Measurements from ENCODE around the gene NPC2. TPM values are rescaled to one million over a fixed set of nuclear protein-coding genes. Genes with fewer than 3 reads are reported as not detected.

The NPC2 gene
- total RNA-seq, 2 experiments from 2014 or later: 32.5 to 36.8 TPM

GRCh38 chr14:74476607-74477006, 16.5 kb downstream of the NPC2 start:
- intact Hi-C loops (cut with DNase I, micrococcal nuclease): no loop called here
- ATAC-seq (ENCODE audit: poor library complexity) (no peak), DNase-seq (no peak)
- ChIA-PET CTCF (no interaction called here), POLR2A (no interaction called here)
- TF ChIP-seq, protein P1, sequence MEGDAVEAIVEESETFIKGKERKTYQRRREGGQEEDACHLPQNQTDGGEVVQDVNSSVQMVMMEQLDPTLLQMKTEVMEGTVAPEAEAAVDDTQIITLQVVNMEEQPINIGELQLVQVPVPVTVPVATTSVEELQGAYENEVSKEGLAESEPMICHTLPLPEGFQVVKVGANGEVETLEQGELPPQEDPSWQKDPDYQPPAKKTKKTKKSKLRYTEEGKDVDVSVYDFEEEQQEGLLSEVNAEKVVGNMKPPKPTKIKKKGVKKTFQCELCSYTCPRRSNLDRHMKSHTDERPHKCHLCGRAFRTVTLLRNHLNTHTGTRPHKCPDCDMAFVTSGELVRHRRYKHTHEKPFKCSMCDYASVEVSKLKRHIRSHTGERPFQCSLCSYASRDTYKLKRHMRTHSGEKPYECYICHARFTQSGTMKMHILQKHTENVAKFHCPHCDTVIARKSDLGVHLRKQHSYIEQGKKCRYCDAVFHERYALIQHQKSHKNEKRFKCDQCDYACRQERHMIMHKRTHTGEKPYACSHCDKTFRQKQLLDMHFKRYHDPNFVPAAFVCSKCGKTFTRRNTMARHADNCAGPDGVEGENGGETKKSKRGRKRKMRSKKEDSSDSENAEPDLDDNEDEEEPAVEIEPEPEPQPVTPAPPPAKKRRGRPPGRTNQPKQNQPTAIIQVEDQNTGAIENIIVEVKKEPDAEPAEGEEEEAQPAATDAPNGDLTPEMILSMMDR (IDR thresholded peaks at IDR 0.05): no peak
- no peaks in the 10 kb centered on the region for H3K4me1 ChIP-seq (ENCODE audit: insufficient read depth, low read length)
- Mint-ChIP-seq H3K36me3 (ENCODE audit: low read depth) (peaks cover 48% of the 10 kb centered on the region), H3K9me3 (no peaks in the 10 kb centered on the region), H3K27me3 (no peaks in the 10 kb centered on the region), H3K4me1 (ENCODE audit: low read depth) (no peaks in the 10 kb centered on the region), H3K27ac (no peak overlapping the region), H3K4me3 (no peak overlapping the region)
- H3K4me3 ChIP-seq (ENCODE audit: low read length): no peak overlapping the region
- no peaks in the 10 kb centered on the region for H3K27me3 ChIP-seq (ENCODE audit: control insufficient read depth in 1 of 2, insufficient read depth in 2 of 2, low read length in 2 of 2)
- H3K27ac ChIP-seq (ENCODE audit: low read depth in 1 of 2, low read length in 2 of 2): no peak overlapping the region
- H3K9me3 ChIP-seq (ENCODE audit: control insufficient read depth in 1 of 2, insufficient read depth in 1 of 2, low read length in 2 of 2): no peaks in the 10 kb centered on the region
- peaks cover 23% of the 10 kb centered on the region for H3K36me3 ChIP-seq (ENCODE audit: insufficient read depth, low read length)

DNA sequence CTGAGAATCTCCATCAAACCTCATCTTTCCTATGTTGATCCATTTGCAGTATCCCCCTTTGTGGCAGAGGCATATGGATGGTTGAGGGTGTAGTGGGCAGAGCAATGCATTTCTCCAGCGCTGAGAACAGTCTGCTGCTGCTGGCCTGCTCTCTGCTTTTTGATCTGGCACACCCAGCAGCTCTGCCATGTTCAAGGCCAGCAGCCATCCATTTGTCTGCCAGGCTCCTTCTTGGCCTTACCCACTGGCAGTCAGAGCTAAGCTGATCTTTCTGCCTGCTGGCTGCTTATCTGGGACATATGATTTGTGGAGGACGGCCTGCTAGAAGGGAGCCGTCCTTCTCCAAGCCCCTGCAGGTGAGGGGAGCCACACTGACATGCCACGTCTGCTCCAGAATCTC, 17.0 kb downstream of the NPC2 start:
- ChIA-PET CTCF (no interaction called here), POLR2A (no interaction called here)
- Histone ChIP-seq H3K9me3 (ENCODE audit: control insufficient read depth in 1 of 2, insufficient read depth in 1 of 2, low read length in 2 of 2) (no peaks in the 10 kb centered on the region), H3K27me3 (ENCODE audit: control insufficient read depth in 1 of 2, insufficient read depth in 2 of 2, low read length in 2 of 2) (no peaks in the 10 kb centered on the region), H3K27ac (ENCODE audit: low read depth in 1 of 2, low read length in 2 of 2) (no peak overlapping the region), H3K4me1 (ENCODE audit: insufficient read depth, low read length) (no peaks in the 10 kb centered on the region), H3K4me3 (ENCODE audit: low read length) (no peak overlapping the region), H3K36me3 (ENCODE audit: insufficient read depth, low read length) (peaks cover 20% of the 10 kb centered on the region)
- H3K4me1 Mint-ChIP-seq (ENCODE audit: low read depth): no peaks in the 10 kb centered on the region
- TF ChIP-seq, protein P1 (IDR thresholded peaks at IDR 0.05): no peak
- no peaks in the 10 kb centered on the region for H3K9me3 Mint-ChIP-seq
- no peak for ATAC-seq (ENCODE audit: poor library complexity)
- intact Hi-C loops (cut with DNase I, micrococcal nuclease): no loop called here
- peaks cover 43% of the 10 kb centered on the region for H3K36me3 Mint-ChIP-seq (ENCODE audit: low read depth)
- H3K4me3 Mint-ChIP-seq: no peak overlapping the region
- H3K27ac Mint-ChIP-seq: no peak overlapping the region
- DNase-seq: no peak
- no peaks in the 10 kb centered on the region for H3K27me3 Mint-ChIP-seq

- POLR2A ChIA-PET: no interaction called here
- H3K4me1 ChIP-seq (ENCODE audit: insufficient read depth, low read length): no peaks in the 10 kb centered on the region
- TF ChIP-seq, protein P1 (IDR thresholded peaks at IDR 0.05): no peak
- H3K36me3 Mint-ChIP-seq (ENCODE audit: low read depth): peaks cover 39% of the 10 kb centered on the region
- H3K36me3 ChIP-seq (ENCODE audit: insufficient read depth, low read length): peaks cover 16% of the 10 kb centered on the region
- no peak overlapping the region for H3K4me3 Mint-ChIP-seq
- CTCF ChIA-PET: no interaction called here
- no peaks in the 10 kb centered on the region for H3K27me3 Mint-ChIP-seq
- no peak overlapping the region for H3K27ac ChIP-seq (ENCODE audit: low read depth in 1 of 2, low read length in 2 of 2)
- H3K4me1 Mint-ChIP-seq (ENCODE audit: low read depth): no peaks in the 10 kb centered on the region
- no peak overlapping the region for H3K4me3 ChIP-seq (ENCODE audit: low read length)
- no peaks in the 10 kb centered on the region for H3K9me3 Mint-ChIP-seq
- H3K27ac Mint-ChIP-seq: no peak overlapping the region
- no peaks in the 10 kb centered on the region for H3K9me3 ChIP-seq (ENCODE audit: control insufficient read depth in 1 of 2, insufficient read depth in 1 of 2, low read length in 2 of 2)
- intact Hi-C loops (cut with DNase I, micrococcal nuclease): no loop called here
- DNase-seq: no peak
- no peak for ATAC-seq (ENCODE audit: poor library complexity)
- no peaks in the 10 kb centered on the region for H3K27me3 ChIP-seq (ENCODE audit: control insufficient read depth in 1 of 2, insufficient read depth in 2 of 2, low read length in 2 of 2)
Observed at GRCh38 chr14:74475678-74476077, 17.4 kb downstream of the NPC2 start.

Measured in CD4-positive, alpha-beta T cell (primary cell).